HepG2 (cell line): Measurements from ENCODE around the gene ABCB8. TPM values are rescaled to one million over a fixed set of nuclear protein-coding genes. Genes with fewer than 3 reads are reported as not detected.

Experiments used
- PITX1 ChIP-seq: sonication (generic); formaldehyde crosslinking; IDR thresholded peaks from 2 replicates; pipeline ENCODE4 v1.5.1; 2020; ENCODE audit warnings: mild to moderate bottlenecking, missing genetic modification reagents
- SAP130 ChIP-seq: IDR thresholded peaks from 2 replicates; pipeline ENCODE4 v1.6.1; 2016; ENCODE audit warnings: low read depth
- ZNF292 ChIP-seq: sonication (generic); formaldehyde crosslinking; IDR thresholded peaks from 2 replicates; pipeline ENCODE4 v1.8.1; 2022; ENCODE audit warnings: mild to moderate bottlenecking, low read depth, missing genetic modification reagents, borderline replicate concordance
- ZNF724P ChIP-seq: sonication (generic); formaldehyde crosslinking; IDR thresholded peaks from 2 replicates; pipeline ENCODE4 v1.8.0; 2022; ENCODE audit warnings: missing genetic modification reagents, borderline replicate concordance
- ZNF891 ChIP-seq: sonication (generic); formaldehyde crosslinking; IDR thresholded peaks from 2 replicates; pipeline ENCODE4 v1.5.0; 2020; ENCODE audit warnings: mild to moderate bottlenecking, missing genetic modification reagents
- polyA plus RNA-seq, 8 experiments: library from polyadenylated mRNA; depleted of rRNA in 3 of 8; stranded (reverse) in 7 of 8; unstranded in 1 of 8; fragments of >200 nt; fragmentation: Illumina TruSeq in 4 of 8; extraction: Trizol in 4 of 8; gene quantifications; 2 replicates each; pipeline versions ENCODE4 v1.2.1 to v1.2.3, GENCODE V29; 2011 to 2016; ENCODE audit warnings: low read depth in 4 of 8, missing spikeins in 1 of 8, mixed read lengths in 1 of 8; ENCODE audit not compliant: insufficient read depth in 1 of 8
- total RNA-seq, 5 experiments: library from RNA; depleted of rRNA; stranded (reverse); fragments of >200 nt; fragmentation: Illumina TruSeq; extraction: Trizol; gene quantifications; 2 replicates each; pipeline ENCODE4 v1.2.3, GENCODE V29; 2016; ENCODE audit warnings: low read depth in 1 of 5
- TF ChIP-seq, protein P1 (sequence below): fragments of 450-650 bp; IDR thresholded peaks from 2 replicates; pipeline ENCODE4 v1.6.1; 2017; ENCODE audit warnings: mild to moderate bottlenecking
- TF ChIP-seq, protein P2 (sequence below): IDR thresholded peaks from 2 replicates; pipeline ENCODE4 v1.6.1; 2016; ENCODE audit warnings: low read depth
- TF ChIP-seq, protein P3 (sequence below): IDR thresholded peaks from 2 replicates; pipeline ENCODE4 v1.6.1; 2016; ENCODE audit warnings: control low read depth
- TF ChIP-seq, protein P4 (sequence below): sonication (generic); formaldehyde crosslinking; IDR thresholded peaks from 2 replicates; pipeline ENCODE4 v1.4.0; 2020; ENCODE audit warnings: mild to moderate bottlenecking, missing genetic modification reagents, borderline replicate concordance
- TF ChIP-seq, protein P5 (sequence below): sonication (generic); formaldehyde crosslinking; conservative IDR thresholded peaks from 2 replicates; pipeline ENCODE4 v1.4.0; 2020; ENCODE audit warnings: mild to moderate bottlenecking, missing genetic modification reagents, moderate library complexity
- TF ChIP-seq, protein P6 (sequence below): sonication (generic); formaldehyde crosslinking; IDR thresholded peaks from 2 replicates; pipeline ENCODE4 v1.4.0; 2020; ENCODE audit warnings: missing genetic modification reagents, borderline replicate concordance

The ABCB8 gene
- total and polyA plus RNA-seq, 2 of the 13 experiments (the other 11 are each of a cell fraction or from before 2014, with no cell fraction given): 6.6 to 16.7 TPM

DNA sequence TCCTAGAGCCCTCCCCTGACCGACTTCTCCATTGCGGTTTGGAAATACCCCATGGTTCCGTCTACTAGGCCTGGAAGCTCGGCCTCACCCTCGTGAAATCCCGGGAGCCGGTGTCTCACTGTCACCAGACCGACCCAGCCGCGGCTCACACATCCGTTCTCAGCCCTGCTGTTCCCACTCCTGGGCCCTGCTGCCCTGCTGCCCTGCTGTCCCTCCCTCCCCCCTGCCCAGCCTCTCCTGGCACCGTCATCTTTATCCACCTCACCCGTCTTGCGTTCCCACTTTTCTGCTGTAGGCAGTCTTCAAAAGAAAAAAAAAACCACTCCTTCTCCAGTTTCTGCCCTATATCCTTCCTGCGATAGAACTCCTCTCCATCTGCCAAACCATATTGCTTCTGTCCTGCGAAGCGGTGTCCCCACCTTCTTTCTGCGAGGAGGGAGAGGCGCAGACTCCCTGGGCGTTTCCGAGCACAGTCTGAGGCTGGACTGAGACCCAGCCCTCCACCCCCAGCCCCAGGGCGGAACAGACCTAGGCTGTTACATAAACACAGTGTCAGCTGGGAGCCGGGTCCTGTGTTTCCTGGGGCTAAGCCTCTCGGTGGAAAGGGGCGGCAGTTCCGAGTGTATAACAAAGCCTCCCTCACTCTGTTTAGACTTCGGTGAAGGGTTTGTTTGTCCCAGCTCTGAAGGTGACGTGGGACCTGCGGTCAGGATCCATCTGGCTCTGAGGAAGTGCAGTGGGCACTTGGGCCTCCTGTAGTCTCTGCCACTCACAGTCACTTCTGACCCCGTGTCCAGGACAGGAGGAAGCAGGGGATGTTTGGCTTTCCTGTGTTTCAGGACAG is 60.8 kb downstream of the ABCB8 start (continued):
- TF ChIP-seq, protein P1, sequence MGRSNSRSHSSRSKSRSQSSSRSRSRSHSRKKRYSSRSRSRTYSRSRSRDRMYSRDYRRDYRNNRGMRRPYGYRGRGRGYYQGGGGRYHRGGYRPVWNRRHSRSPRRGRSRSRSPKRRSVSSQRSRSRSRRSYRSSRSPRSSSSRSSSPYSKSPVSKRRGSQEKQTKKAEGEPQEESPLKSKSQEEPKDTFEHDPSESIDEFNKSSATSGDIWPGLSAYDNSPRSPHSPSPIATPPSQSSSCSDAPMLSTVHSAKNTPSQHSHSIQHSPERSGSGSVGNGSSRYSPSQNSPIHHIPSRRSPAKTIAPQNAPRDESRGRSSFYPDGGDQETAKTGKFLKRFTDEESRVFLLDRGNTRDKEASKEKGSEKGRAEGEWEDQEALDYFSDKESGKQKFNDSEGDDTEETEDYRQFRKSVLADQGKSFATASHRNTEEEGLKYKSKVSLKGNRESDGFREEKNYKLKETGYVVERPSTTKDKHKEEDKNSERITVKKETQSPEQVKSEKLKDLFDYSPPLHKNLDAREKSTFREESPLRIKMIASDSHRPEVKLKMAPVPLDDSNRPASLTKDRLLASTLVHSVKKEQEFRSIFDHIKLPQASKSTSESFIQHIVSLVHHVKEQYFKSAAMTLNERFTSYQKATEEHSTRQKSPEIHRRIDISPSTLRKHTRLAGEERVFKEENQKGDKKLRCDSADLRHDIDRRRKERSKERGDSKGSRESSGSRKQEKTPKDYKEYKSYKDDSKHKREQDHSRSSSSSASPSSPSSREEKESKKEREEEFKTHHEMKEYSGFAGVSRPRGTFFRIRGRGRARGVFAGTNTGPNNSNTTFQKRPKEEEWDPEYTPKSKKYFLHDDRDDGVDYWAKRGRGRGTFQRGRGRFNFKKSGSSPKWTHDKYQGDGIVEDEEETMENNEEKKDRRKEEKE: no peak
- TF ChIP-seq, protein P2, sequence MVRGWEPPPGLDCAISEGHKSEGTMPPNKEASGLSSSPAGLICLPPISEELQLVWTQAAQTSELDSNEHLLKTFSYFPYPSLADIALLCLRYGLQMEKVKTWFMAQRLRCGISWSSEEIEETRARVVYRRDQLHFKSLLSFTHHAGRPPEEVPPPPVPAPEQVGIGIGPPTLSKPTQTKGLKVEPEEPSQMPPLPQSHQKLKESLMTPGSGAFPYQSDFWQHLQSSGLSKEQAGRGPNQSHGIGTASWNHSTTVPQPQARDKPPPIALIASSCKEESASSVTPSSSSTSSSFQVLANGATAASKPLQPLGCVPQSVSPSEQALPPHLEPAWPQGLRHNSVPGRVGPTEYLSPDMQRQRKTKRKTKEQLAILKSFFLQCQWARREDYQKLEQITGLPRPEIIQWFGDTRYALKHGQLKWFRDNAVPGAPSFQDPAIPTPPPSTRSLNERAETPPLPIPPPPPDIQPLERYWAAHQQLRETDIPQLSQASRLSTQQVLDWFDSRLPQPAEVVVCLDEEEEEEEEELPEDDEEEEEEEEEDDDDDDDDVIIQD (CRISPR knock-in tag): peak; percentile 19; the same call in 1 of the 2 replicates
- TF ChIP-seq ZNF724P (CRISPR knock-in tag) (no peak), SAP130 (CRISPR knock-in tag) (peak; percentile 90), ZNF292 (CRISPR knock-in tag) (no peak), ZNF891 (CRISPR knock-in tag) (no peak), PITX1 (CRISPR knock-in tag) (peak; percentile 28; the same call in 1 of the 2 replicates)
- TF ChIP-seq, protein P3, sequence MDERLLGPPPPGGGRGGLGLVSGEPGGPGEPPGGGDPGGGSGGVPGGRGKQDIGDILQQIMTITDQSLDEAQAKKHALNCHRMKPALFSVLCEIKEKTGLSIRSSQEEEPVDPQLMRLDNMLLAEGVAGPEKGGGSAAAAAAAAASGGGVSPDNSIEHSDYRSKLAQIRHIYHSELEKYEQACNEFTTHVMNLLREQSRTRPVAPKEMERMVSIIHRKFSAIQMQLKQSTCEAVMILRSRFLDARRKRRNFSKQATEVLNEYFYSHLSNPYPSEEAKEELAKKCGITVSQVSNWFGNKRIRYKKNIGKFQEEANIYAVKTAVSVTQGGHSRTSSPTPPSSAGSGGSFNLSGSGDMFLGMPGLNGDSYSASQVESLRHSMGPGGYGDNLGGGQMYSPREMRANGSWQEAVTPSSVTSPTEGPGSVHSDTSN (CRISPR knock-in tag): no peak
- TF ChIP-seq, protein P4, sequence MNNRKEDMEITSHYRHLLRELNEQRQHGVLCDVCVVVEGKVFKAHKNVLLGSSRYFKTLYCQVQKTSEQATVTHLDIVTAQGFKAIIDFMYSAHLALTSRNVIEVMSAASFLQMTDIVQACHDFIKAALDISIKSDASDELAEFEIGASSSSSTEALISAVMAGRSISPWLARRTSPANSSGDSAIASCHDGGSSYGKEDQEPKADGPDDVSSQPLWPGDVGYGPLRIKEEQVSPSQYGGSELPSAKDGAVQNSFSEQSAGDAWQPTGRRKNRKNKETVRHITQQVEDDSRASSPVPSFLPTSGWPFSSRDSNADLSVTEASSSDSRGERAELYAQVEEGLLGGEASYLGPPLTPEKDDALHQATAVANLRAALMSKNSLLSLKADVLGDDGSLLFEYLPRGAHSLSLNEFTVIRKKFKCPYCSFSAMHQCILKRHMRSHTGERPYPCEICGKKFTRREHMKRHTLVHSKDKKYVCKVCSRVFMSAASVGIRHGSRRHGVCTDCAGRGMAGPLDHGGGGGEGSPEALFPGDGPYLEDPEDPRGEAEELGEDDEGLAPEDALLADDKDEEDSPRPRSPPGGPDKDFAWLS: no peak
- TF ChIP-seq, protein P5, sequence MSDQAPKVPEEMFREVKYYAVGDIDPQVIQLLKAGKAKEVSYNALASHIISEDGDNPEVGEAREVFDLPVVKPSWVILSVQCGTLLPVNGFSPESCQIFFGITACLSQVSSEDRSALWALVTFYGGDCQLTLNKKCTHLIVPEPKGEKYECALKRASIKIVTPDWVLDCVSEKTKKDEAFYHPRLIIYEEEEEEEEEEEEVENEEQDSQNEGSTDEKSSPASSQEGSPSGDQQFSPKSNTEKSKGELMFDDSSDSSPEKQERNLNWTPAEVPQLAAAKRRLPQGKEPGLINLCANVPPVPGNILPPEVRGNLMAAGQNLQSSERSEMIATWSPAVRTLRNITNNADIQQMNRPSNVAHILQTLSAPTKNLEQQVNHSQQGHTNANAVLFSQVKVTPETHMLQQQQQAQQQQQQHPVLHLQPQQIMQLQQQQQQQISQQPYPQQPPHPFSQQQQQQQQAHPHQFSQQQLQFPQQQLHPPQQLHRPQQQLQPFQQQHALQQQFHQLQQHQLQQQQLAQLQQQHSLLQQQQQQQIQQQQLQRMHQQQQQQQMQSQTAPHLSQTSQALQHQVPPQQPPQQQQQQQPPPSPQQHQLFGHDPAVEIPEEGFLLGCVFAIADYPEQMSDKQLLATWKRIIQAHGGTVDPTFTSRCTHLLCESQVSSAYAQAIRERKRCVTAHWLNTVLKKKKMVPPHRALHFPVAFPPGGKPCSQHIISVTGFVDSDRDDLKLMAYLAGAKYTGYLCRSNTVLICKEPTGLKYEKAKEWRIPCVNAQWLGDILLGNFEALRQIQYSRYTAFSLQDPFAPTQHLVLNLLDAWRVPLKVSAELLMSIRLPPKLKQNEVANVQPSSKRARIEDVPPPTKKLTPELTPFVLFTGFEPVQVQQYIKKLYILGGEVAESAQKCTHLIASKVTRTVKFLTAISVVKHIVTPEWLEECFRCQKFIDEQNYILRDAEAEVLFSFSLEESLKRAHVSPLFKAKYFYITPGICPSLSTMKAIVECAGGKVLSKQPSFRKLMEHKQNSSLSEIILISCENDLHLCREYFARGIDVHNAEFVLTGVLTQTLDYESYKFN: no peak; the same call in none of the 2 replicates
- TF ChIP-seq, protein P6, sequence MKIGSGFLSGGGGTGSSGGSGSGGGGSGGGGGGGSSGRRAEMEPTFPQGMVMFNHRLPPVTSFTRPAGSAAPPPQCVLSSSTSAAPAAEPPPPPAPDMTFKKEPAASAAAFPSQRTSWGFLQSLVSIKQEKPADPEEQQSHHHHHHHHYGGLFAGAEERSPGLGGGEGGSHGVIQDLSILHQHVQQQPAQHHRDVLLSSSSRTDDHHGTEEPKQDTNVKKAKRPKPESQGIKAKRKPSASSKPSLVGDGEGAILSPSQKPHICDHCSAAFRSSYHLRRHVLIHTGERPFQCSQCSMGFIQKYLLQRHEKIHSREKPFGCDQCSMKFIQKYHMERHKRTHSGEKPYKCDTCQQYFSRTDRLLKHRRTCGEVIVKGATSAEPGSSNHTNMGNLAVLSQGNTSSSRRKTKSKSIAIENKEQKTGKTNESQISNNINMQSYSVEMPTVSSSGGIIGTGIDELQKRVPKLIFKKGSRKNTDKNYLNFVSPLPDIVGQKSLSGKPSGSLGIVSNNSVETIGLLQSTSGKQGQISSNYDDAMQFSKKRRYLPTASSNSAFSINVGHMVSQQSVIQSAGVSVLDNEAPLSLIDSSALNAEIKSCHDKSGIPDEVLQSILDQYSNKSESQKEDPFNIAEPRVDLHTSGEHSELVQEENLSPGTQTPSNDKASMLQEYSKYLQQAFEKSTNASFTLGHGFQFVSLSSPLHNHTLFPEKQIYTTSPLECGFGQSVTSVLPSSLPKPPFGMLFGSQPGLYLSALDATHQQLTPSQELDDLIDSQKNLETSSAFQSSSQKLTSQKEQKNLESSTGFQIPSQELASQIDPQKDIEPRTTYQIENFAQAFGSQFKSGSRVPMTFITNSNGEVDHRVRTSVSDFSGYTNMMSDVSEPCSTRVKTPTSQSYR: 0 out of 2 replicates have a peak, but pooled peaks have one; percentile 59
